Measurements from ENCODE around the gene PRR33. TPM values are rescaled to one million over a fixed set of nuclear protein-coding genes. Genes with fewer than 3 reads are reported as not detected.

PRR33 gene
- total and polyA plus RNA-seq, 10 of the 15 experiments (the other 5 are each of a cell fraction or from before 2014, with no cell fraction given): 0.02 to 1.0 (median 0.38) TPM; not detected in 6

DNA sequence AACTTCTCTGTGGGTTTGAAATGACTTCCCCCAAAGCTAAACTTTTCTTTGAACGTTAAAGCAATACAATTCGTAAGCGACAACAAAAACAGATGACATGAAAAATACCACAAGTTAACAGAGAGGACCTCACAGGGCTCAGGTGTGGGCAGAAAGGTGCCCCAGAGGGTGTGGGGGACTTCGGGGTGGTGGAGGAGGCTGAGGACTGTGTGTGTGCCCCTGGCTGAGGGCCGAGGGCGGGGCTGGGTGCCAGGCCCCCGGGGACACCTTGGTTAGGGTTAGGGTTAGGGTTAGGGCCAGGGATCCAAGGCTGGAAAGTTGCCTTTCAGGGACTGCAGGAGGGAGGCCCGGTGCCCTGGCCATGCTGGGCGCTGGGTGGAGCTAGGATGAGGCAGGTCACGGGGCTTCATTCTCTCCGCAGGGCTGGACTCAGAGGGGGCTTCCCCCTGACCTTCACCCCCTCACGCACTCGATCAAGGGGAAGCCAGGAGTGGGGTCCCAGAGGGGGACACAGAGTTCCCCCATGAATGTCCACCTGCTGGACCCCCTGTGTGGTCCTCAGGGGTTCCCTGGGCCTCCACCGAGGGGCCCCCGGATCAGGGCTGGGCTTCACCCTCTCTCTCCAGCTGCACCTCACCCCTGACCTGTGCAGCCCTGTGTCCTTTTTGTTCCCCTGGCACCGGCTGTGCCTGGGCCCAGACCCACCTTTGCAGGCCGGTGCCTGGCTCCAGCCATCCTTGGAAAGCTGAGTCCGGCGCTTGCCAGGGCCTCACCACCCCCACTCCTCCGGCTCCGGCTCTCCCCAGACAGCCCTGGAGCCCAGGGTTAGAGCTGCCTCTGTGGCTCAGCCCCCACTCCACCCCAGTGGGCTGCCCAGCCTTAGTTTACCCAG, 45.9 kb downstream of the PRR33 start:
- ChIA-PET CTCF (interaction anchor here (1.3 to 1.4 kb wide), 3 partner anchors 10 to 151 kb away, joined by 3 to 4 read pairs (median 4); no protein-coding TSS in a partner anchor), RAD21 (ENCODE audit: unreplicated experiment) (no interaction called here), POLR2A (no interaction called here), SMC1A (ENCODE audit: uncharacterized antibody, unreplicated experiment) (no interaction called here)
- DNase-seq (ENCODE audit: low read depth, low spot score) (no peak), ATAC-seq (peak; percentile 45), FAIRE-seq (no peak)
- Histone ChIP-seq H3K4me1 (ENCODE audit: control insufficient read depth, insufficient read depth, low read length) (peaks cover 37% of the 10 kb centered on the region), H3K36me3 (ENCODE audit: control insufficient read depth in 2 of 2, insufficient read depth in 2 of 2, low read length in 1 of 2) (no peaks in the 10 kb centered on the region), H3K4me2 (ENCODE audit: control insufficient read depth, insufficient read depth) (no peak overlapping the region), H3K27ac (ENCODE audit: control insufficient read depth, insufficient read depth) (no peak overlapping the region), H3K79me2 (ENCODE audit: control insufficient read depth, insufficient read depth, low read length) (no peaks in the 10 kb centered on the region), H3K9ac (ENCODE audit: control insufficient read depth, insufficient read depth, low read length) (no peak overlapping the region), H3K9me3 (replicated peaks; ENCODE audit: control insufficient read depth, insufficient read depth, low read length) (no peaks in the 10 kb centered on the region), H3K4me3 (no peak overlapping the region), H2AFZ (ENCODE audit: control insufficient read depth, low read depth, low read length) (no peak overlapping the region), H4K20me1 (ENCODE audit: control insufficient read depth, insufficient read depth) (no peaks in the 10 kb centered on the region), H3K27me3 (replicated peaks in 1 of 2; ENCODE audit: control insufficient read depth in 2 of 2, insufficient read depth in 2 of 2, low read length in 1 of 2) (no peaks in the 10 kb centered on the region; a peak in 1 of 4 replicates)
- TF ChIP-seq CEBPZ (IDR thresholded peaks at IDR 0.05; ENCODE audit: low read depth, low read length): no peak
- TF ChIP-seq MEF2B (IDR thresholded peaks at IDR 0.05; ENCODE audit: partially characterized antibody, poor library complexity, severe bottlenecking): peak; percentile 50
- peak; percentile 49; the same call in 1 of the 2 replicates for TF ChIP-seq RUNX3 (IDR thresholded peaks at IDR 0.05; ENCODE audit: low read length)
- no peak for TF ChIP-seq KAT2A (conservative IDR thresholded peaks at IDR 0.05; ENCODE audit: control insufficient read depth, low read depth, low read length)
- TF ChIP-seq LARP7 (IDR thresholded peaks at IDR 0.05): no peak
- TF ChIP-seq NR2F1 (conservative IDR thresholded peaks at IDR 0.05): peak; percentile 46
- WGBS (ENCODE audit: insufficient coverage, insufficient replicate concordance, low lambda C conversion rate, missing lambda C conversion rate): 76% methylated on average over 17 of the region's 21 CpGs
- BruUV-seq (replicated peaks): no TSS peak
- intact Hi-C loops (cut with micrococcal nuclease; ENCODE audit: unreplicated experiment) (no loop called here), in situ Hi-C loops (cut with MboI) (no loop called here)
